Measurements from ENCODE around the gene MGAT3.

MGAT3 gene

DNA sequence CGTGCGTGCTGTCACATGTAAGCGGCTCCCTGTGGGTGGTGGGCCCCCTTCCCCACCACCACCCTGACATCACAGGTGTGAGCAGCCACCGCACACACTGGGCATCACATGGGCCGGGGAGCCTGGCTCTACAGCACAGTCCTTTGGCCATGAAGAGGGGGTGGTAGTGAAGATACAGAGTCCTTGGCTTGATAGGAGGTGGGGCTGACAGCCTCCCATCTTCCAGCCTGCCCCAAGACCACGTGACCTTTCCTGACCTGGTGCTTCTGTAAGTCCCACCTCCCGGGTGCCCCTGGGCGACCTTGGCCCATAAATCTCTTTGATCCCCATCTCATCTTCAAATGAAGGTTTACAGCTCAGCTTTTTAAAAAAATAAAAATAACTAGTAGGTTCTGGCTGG lies 21.2 kb upstream of the MGAT3 start:
- ChIA-PET CTCF (interaction anchor here (1.0 to 1.9 kb wide), 3 partner anchors 9 to 89 kb away, joined by 3 to 6 read pairs (median 3); partner anchors contain the start of gene ATF4), POLR2A (no interaction called here)
- TF ChIP-seq, protein P1, sequence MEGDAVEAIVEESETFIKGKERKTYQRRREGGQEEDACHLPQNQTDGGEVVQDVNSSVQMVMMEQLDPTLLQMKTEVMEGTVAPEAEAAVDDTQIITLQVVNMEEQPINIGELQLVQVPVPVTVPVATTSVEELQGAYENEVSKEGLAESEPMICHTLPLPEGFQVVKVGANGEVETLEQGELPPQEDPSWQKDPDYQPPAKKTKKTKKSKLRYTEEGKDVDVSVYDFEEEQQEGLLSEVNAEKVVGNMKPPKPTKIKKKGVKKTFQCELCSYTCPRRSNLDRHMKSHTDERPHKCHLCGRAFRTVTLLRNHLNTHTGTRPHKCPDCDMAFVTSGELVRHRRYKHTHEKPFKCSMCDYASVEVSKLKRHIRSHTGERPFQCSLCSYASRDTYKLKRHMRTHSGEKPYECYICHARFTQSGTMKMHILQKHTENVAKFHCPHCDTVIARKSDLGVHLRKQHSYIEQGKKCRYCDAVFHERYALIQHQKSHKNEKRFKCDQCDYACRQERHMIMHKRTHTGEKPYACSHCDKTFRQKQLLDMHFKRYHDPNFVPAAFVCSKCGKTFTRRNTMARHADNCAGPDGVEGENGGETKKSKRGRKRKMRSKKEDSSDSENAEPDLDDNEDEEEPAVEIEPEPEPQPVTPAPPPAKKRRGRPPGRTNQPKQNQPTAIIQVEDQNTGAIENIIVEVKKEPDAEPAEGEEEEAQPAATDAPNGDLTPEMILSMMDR (IDR thresholded peaks at IDR 0.05; ENCODE audit: control extremely low read depth, extremely low read depth, low read depth, missing control alignments), result no peak
- DNase-seq (ENCODE audit: extremely low spot score), result no peak

GRCh38 chr22:39437791-39438704 lies 18.8 kb upstream of the MGAT3 start:
- no peak for DNase-seq (ENCODE audit: extremely low spot score)

DNA sequence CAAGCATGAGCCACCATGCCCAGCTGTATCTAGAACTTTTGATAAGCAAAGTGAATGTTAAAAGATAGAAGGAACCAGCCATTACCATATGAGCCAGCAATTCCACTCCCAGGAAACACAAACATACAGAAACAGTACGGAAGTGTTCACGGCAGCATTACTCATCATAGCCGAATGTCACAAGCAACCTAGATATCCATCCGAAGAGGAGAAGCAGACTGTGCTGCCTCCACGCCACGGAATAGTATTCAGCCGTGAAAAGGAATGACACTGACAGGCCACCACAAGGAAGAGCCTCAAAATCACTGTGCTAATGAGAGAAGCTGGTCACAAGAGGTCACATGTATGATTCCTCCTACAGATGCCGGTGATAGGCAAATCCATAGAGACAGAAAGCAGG lies 17.6 kb upstream of the MGAT3 start:
- CTCF ChIA-PET, result interaction anchor here (1.6 kb wide), 1 partner anchor 54 kb away, joined by 6 read pairs; no protein-coding TSS in a partner anchor
- no peak for DNase-seq (ENCODE audit: extremely low spot score)
- TF ChIP-seq, protein P1 (IDR thresholded peaks at IDR 0.05; ENCODE audit: control extremely low read depth, extremely low read depth, low read depth, missing control alignments), result no peak
- POLR2A ChIA-PET, result interaction anchor here (0.7 kb wide), 1 partner anchor 14 kb away, joined by 3 read pairs; no protein-coding TSS in a partner anchor

More at GRCh38 chr22:39437791-39438704, 18.8 kb upstream of the MGAT3 start:
- TF ChIP-seq, protein P1 (IDR thresholded peaks at IDR 0.05; ENCODE audit: control extremely low read depth, extremely low read depth, low read depth, missing control alignments), result no peak
- POLR2A ChIA-PET, result interaction anchor here (0.7 to 1.4 kb wide), 2 partner anchors 15 to 82 kb away, joined by 3 to 5 read pairs; partner anchors contain the start of gene ATF4
- CTCF ChIA-PET, result interaction anchor here (0.7 to 2.2 kb wide), 13 partner anchors 8 to 93 kb away, joined by 3 to 17 read pairs (median 4); partner anchors contain the start of gene TAB1

GRCh38 chr22:39443398-39443797 lies 13.4 kb upstream of the MGAT3 start:
- CTCF ChIA-PET, result interaction anchor here (1.2 to 1.3 kb wide), 2 partner anchors 42 to 77 kb away, joined by 3 read pairs; partner anchors contain the start of gene ATF4
- no peak for DNase-seq (ENCODE audit: extremely low spot score)
- POLR2A ChIA-PET, result interaction anchor here (0.8 kb wide), 1 partner anchor 1439 kb away, joined by 3 read pairs; no protein-coding TSS in a partner anchor
- TF ChIP-seq, protein P1 (IDR thresholded peaks at IDR 0.05; ENCODE audit: control extremely low read depth, extremely low read depth, low read depth, missing control alignments), result no peak

DNA sequence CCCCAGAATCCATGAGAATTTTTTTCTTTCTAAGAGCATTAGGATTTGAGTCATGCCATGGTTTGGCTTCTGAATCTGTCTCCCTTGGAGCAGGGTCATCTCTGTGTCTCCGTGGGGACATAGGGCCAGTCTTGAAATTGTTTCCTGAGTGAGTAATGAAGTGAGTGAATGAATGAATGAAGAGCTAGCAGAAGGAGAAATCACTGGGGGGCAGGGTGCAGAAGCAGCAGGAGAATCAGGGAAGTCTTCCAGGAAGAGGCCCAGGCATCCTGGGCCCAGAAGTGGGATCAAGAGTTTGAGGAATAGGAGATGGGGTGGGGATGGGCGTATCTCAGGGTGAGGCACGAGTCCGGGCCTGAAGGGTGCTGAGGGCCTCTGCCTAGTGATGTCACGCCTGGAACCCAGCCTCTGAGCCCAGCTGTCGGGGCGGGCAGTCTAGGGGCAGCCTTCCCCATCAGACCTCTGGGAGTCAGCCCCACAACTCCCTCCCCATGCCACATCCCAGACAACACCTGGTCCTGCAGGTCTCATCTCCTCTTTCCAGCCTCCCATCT lies 12.5 kb upstream of the MGAT3 start:
- DNase-seq (ENCODE audit: extremely low spot score), result no peak
- TF ChIP-seq, protein P1 (IDR thresholded peaks at IDR 0.05; ENCODE audit: control extremely low read depth, extremely low read depth, low read depth, missing control alignments), result no peak
- POLR2A ChIA-PET, result interaction anchor here (0.6 kb wide), 1 partner anchor 139 kb away, joined by 7 read pairs; no protein-coding TSS in a partner anchor
- CTCF ChIA-PET, result interaction anchor here (1.1 to 2.9 kb wide), 4 partner anchors 7 to 70 kb away, joined by 3 to 17 read pairs (median 5); no protein-coding TSS in a partner anchor

- no peak for DNase-seq (ENCODE audit: extremely low spot score)
- ChIA-PET POLR2A (no interaction called here), CTCF (interaction anchor here (1.1 to 2.9 kb wide), 6 partner anchors 8 to 130 kb away, joined by 3 to 17 read pairs (median 4); no protein-coding TSS in a partner anchor)
- TF ChIP-seq, protein P1 (IDR thresholded peaks at IDR 0.05; ENCODE audit: control extremely low read depth, extremely low read depth, low read depth, missing control alignments), result no peak
Observed at GRCh38 chr22:39444937-39445465, 11.8 kb upstream of the MGAT3 start.
